Osteoblast (primary cell): Measurements from ENCODE around the gene DMRTB1. TPM values are rescaled to one million over a fixed set of nuclear protein-coding genes. Genes with fewer than 3 reads are reported as not detected.

Experiments
- DNase-seq: peaks from one replicate; pipeline ENCODE4 v3.0.0; 2011; ENCODE audit warnings: low spot score, mixed read lengths; ENCODE audit not compliant: insufficient read length; ENCODE audit errors: missing footprints
- H2AFZ ChIP-seq: 2 replicates; pipeline ENCODE4 v1.6.0; 2011; ENCODE audit warnings: mild to moderate bottlenecking, low read length
- H3K27ac ChIP-seq: 2 replicates; pipeline ENCODE4 v1.5.1; 2011; ENCODE audit warnings: mild to moderate bottlenecking, low read depth, low read length, moderate library complexity
- H3K27me3 ChIP-seq: 2 replicates; pipeline ENCODE4 v1.6.0; 2012; ENCODE audit warnings: mild to moderate bottlenecking, control low read depth, inconsistent platforms, low read length, moderate library complexity; ENCODE audit not compliant: insufficient read depth
- H3K36me3 ChIP-seq: 2 replicates; pipeline ENCODE4 v1.5.1; 2011; ENCODE audit warnings: mild to moderate bottlenecking, low read length, control low read depth, moderate library complexity; ENCODE audit not compliant: insufficient read depth
- H3K4me1 ChIP-seq: 2 replicates; pipeline ENCODE4 v1.5.1; 2011; ENCODE audit warnings: mild to moderate bottlenecking, low read length, control low read depth, moderate library complexity; ENCODE audit not compliant: insufficient read depth
- H3K4me2 ChIP-seq: 2 replicates; pipeline ENCODE4 v1.6.0; 2011; ENCODE audit warnings: mild to moderate bottlenecking, low read length; ENCODE audit not compliant: insufficient read depth
- H3K4me3 ChIP-seq: fragments of 200-600 bp; sonication (generic); 3 replicates; pipeline ENCODE4 v1.5.1; 2012; ENCODE audit warnings: mild to moderate bottlenecking, low read length, inconsistent platforms; ENCODE audit not compliant: insufficient read depth
- H3K79me2 ChIP-seq: 2 replicates; pipeline ENCODE4 v1.6.0; 2012; ENCODE audit warnings: mild to moderate bottlenecking, low read length, control low read depth, inconsistent platforms; ENCODE audit not compliant: insufficient read depth
- H3K9me3 ChIP-seq: 2 replicates; pipeline ENCODE4 v1.5.1; 2011; ENCODE audit warnings: low read depth, low read length, control low read depth
- H4K20me1 ChIP-seq: 2 replicates; pipeline ENCODE4 v1.6.0; 2012; ENCODE audit warnings: mild to moderate bottlenecking, low read length, control low read depth; ENCODE audit not compliant: insufficient read depth
- CTCF ChIP-seq: IDR thresholded peaks from 2 replicates; pipeline ENCODE4 v1.5.1; 2011; ENCODE audit warnings: mild to moderate bottlenecking, low read depth, low read length, moderate library complexity; ENCODE audit errors: extremely low read depth
- total RNA-seq: library from RNA; depleted of rRNA; stranded (reverse); fragments of >200 nt; gene quantifications from 2 replicates; pipeline ENCODE4 v1.2.3, GENCODE V29; 2012

Gene DMRTB1
- total RNA-seq, 1 donor: not detected

GRCh38 chr1:53435151-53435550, 24.0 kb upstream of the DMRTB1 start:
- Histone ChIP-seq H3K9me3 (no peaks in the 10 kb centered on the region), H3K27ac (no peak overlapping the region), H4K20me1 (no peaks in the 10 kb centered on the region), H3K4me2 (no peak overlapping the region), H3K27me3 (peaks cover 49% of the 10 kb centered on the region), H3K79me2 (no peaks in the 10 kb centered on the region), H3K4me3 (no peak overlapping the region), H3K36me3 (no peaks in the 10 kb centered on the region), H2AFZ (no peak overlapping the region), H3K4me1 (no peaks in the 10 kb centered on the region)
- TF ChIP-seq CTCF: no peak
- DNase-seq: no peak

- no peak for TF ChIP-seq CTCF
- H3K4me2 ChIP-seq: no peak overlapping the region
- no peaks in the 10 kb centered on the region for H3K4me1 ChIP-seq
- H3K4me3 ChIP-seq: no peak overlapping the region
- no peak for DNase-seq
- H3K79me2 ChIP-seq: no peaks in the 10 kb centered on the region
- no peak overlapping the region for H2AFZ ChIP-seq
- H3K27ac ChIP-seq: no peak overlapping the region
- no peaks in the 10 kb centered on the region for H4K20me1 ChIP-seq
- H3K9me3 ChIP-seq: no peaks in the 10 kb centered on the region
- no peaks in the 10 kb centered on the region for H3K36me3 ChIP-seq
- H3K27me3 ChIP-seq: peaks cover 25% of the 10 kb centered on the region
These were observed 20.5 kb upstream of the DMRTB1 start for GRCh38 chr1:53438427-53439336.

- no peak overlapping the region for H3K4me3 ChIP-seq
- H3K9me3 ChIP-seq: no peaks in the 10 kb centered on the region
- H3K36me3 ChIP-seq: no peaks in the 10 kb centered on the region
- H3K27ac ChIP-seq: no peak overlapping the region
- H3K27me3 ChIP-seq: peaks cover 25% of the 10 kb centered on the region
- no peak overlapping the region for H3K4me2 ChIP-seq
- H3K4me1 ChIP-seq: no peaks in the 10 kb centered on the region
- no peaks in the 10 kb centered on the region for H3K79me2 ChIP-seq
- no peak for TF ChIP-seq CTCF
- H2AFZ ChIP-seq: no peak overlapping the region
- no peaks in the 10 kb centered on the region for H4K20me1 ChIP-seq
- DNase-seq: no peak
These were observed 19.6 kb upstream of the DMRTB1 start for GRCh38 chr1:53439337-53440207.

GRCh38 chr1:53440633-53441032, 18.6 kb upstream of the DMRTB1 start:
- Histone ChIP-seq H4K20me1 (no peaks in the 10 kb centered on the region), H3K9me3 (no peaks in the 10 kb centered on the region), H3K4me3 (no peak overlapping the region), H3K36me3 (no peaks in the 10 kb centered on the region), H2AFZ (no peak overlapping the region), H3K27me3 (peaks cover 24% of the 10 kb centered on the region), H3K79me2 (no peaks in the 10 kb centered on the region), H3K4me1 (no peaks in the 10 kb centered on the region), H3K4me2 (no peak overlapping the region), H3K27ac (no peak overlapping the region)
- TF ChIP-seq CTCF: no peak
- DNase-seq: no peak
